ENCODE data around the gene SHCBP1L.

Gene SHCBP1L

GRCh38 chr1:182886985-182887384, 66.0 kb downstream of the SHCBP1L start:
- Histone ChIP-seq H3K27me3 (ENCODE audit: low read depth, low read length) (no peaks in the 10 kb centered on the region), H3K4me3 (ENCODE audit: low read depth in 1 of 2, low read length in 2 of 2) (no peak overlapping the region), H3K4me1 (ENCODE audit: control insufficient read depth in 1 of 2, insufficient read depth in 2 of 2, low read length in 2 of 2) (peaks cover 0 to 5% of the 10 kb centered on the region in 2 donors), H3K27ac (ENCODE audit: low read length) (no peak overlapping the region), H3K9me3 (ENCODE audit: control insufficient read depth in 1 of 2, low read length in 2 of 2) (no peaks in the 10 kb centered on the region), H3K36me3 (ENCODE audit: control insufficient read depth in 1 of 2, insufficient read depth in 2 of 2, low read length in 2 of 2) (peaks cover 49 to 67% of the 10 kb centered on the region in 2 donors)

DNA sequence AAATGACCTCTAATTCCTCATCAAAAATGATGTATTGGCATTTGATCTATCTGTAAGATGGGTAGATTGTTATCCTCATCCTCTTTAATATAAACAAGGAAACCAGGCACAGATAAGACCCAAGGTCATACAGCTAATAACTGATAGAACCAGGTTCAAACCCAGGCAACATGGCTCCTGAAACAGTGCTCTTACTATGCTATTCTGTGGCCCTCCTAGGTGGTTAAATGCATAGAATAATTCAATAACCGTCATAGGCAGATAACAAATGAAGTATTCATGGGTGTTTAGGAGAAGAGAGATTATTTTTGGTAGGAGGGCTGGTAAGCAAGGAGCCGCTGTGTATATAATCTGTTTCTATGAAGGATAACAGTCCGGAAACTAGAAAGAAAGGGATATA, 67.4 kb downstream of the SHCBP1L start:
- Histone ChIP-seq H3K36me3 (ENCODE audit: control insufficient read depth in 1 of 2, insufficient read depth in 2 of 2, low read length in 2 of 2) (peaks cover 63 to 75% of the 10 kb centered on the region in 2 donors), H3K9me3 (ENCODE audit: control insufficient read depth in 1 of 2, low read length in 2 of 2) (no peaks in the 10 kb centered on the region), H3K27me3 (ENCODE audit: low read depth, low read length) (no peaks in the 10 kb centered on the region), H3K4me1 (ENCODE audit: control insufficient read depth in 1 of 2, insufficient read depth in 2 of 2, low read length in 2 of 2) (peaks cover 0 to 5% of the 10 kb centered on the region in 2 donors), H3K4me3 (ENCODE audit: low read depth in 1 of 2, low read length in 2 of 2) (no peak overlapping the region), H3K27ac (ENCODE audit: low read length) (no peak overlapping the region)

GRCh38 chr1:182884872-182885271, 68.1 kb downstream of the SHCBP1L start:
- Histone ChIP-seq H3K9me3 (ENCODE audit: control insufficient read depth in 1 of 2, low read length in 2 of 2) (no peaks in the 10 kb centered on the region), H3K27ac (ENCODE audit: low read length) (no peak overlapping the region), H3K4me1 (ENCODE audit: control insufficient read depth in 1 of 2, insufficient read depth in 2 of 2, low read length in 2 of 2) (peaks cover 0 to 5% of the 10 kb centered on the region in 2 donors), H3K36me3 (ENCODE audit: control insufficient read depth in 1 of 2, insufficient read depth in 2 of 2, low read length in 2 of 2) (peaks cover 70 to 83% of the 10 kb centered on the region in 2 donors), H3K27me3 (ENCODE audit: low read depth, low read length) (no peaks in the 10 kb centered on the region), H3K4me3 (ENCODE audit: low read depth in 1 of 2, low read length in 2 of 2) (no peak overlapping the region)

- H3K27me3 ChIP-seq (ENCODE audit: low read depth, low read length) = no peaks in the 10 kb centered on the region
- H3K9me3 ChIP-seq (ENCODE audit: control insufficient read depth in 1 of 2, low read length in 2 of 2) = no peaks in the 10 kb centered on the region
- no peak overlapping the region for H3K4me3 ChIP-seq (ENCODE audit: low read depth in 1 of 2, low read length in 2 of 2)
- no peak overlapping the region for H3K27ac ChIP-seq (ENCODE audit: low read length)
- H3K36me3 ChIP-seq (ENCODE audit: control insufficient read depth in 1 of 2, insufficient read depth in 2 of 2, low read length in 2 of 2) = peaks cover 93 to 99% of the 10 kb centered on the region in 2 donors
- H3K4me1 ChIP-seq (ENCODE audit: control insufficient read depth in 1 of 2, insufficient read depth in 2 of 2, low read length in 2 of 2) = no peaks in the 10 kb centered on the region
Measured at GRCh38 chr1:182877842-182878241, 75.1 kb downstream of the SHCBP1L start.

DNA sequence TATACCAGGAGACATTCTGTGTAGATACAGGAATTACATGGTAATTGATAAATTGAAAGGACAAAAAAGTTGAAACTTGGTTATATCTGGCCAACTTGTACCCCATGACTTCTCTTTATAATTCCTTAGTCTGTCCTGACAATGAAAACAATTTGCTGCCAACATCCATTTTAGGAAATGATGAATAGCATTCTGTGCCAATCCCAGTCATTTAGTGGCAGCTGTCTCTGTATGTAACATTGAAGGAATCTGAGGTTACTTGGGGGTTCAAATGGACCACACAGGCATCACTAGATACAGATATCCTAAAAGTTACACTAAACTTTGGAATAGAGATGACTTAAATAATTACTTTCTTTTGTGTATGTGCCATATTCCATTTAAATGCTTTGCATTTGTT, 75.6 kb downstream of the SHCBP1L start:
- Histone ChIP-seq H3K27me3 (ENCODE audit: low read depth, low read length) (no peaks in the 10 kb centered on the region), H3K4me1 (ENCODE audit: control insufficient read depth in 1 of 2, insufficient read depth in 2 of 2, low read length in 2 of 2) (no peaks in the 10 kb centered on the region), H3K27ac (ENCODE audit: low read length) (no peak overlapping the region), H3K4me3 (ENCODE audit: low read depth in 1 of 2, low read length in 2 of 2) (no peak overlapping the region), H3K9me3 (ENCODE audit: control insufficient read depth in 1 of 2, low read length in 2 of 2) (no peaks in the 10 kb centered on the region), H3K36me3 (ENCODE audit: control insufficient read depth in 1 of 2, insufficient read depth in 2 of 2, low read length in 2 of 2) (peaks cover 93 to 99% of the 10 kb centered on the region in 2 donors)

- H3K36me3 ChIP-seq (ENCODE audit: control insufficient read depth in 1 of 2, insufficient read depth in 2 of 2, low read length in 2 of 2) = peaks cover 86 to 88% of the 10 kb centered on the region in 2 donors
- no peaks in the 10 kb centered on the region for H3K9me3 ChIP-seq (ENCODE audit: control insufficient read depth in 1 of 2, low read length in 2 of 2)
- no peak overlapping the region for H3K4me3 ChIP-seq (ENCODE audit: low read depth in 1 of 2, low read length in 2 of 2)
- no peaks in the 10 kb centered on the region for H3K4me1 ChIP-seq (ENCODE audit: control insufficient read depth in 1 of 2, insufficient read depth in 2 of 2, low read length in 2 of 2)
- no peak overlapping the region for H3K27ac ChIP-seq (ENCODE audit: low read length)
- H3K27me3 ChIP-seq (ENCODE audit: low read depth, low read length) = no peaks in the 10 kb centered on the region
Measured at GRCh38 chr1:182875889-182876288, 77.1 kb downstream of the SHCBP1L start.

GRCh38 chr1:182872881-182873280, 80.1 kb downstream of the SHCBP1L start:
- H3K27me3 ChIP-seq (ENCODE audit: low read depth, low read length) = no peaks in the 10 kb centered on the region
- H3K9me3 ChIP-seq (ENCODE audit: control insufficient read depth in 1 of 2, low read length in 2 of 2) = no peaks in the 10 kb centered on the region

GRCh38 chr1:182869241-182869666, 83.7 kb downstream of the SHCBP1L start:
- H3K27ac ChIP-seq (ENCODE audit: low read length) = no peak overlapping the region
- no peaks in the 10 kb centered on the region for H3K9me3 ChIP-seq (ENCODE audit: control insufficient read depth in 1 of 2, low read length in 2 of 2)
- no peaks in the 10 kb centered on the region for H3K4me1 ChIP-seq (ENCODE audit: control insufficient read depth in 1 of 2, insufficient read depth in 2 of 2, low read length in 2 of 2)
- peaks cover 81 to 83% of the 10 kb centered on the region in 2 donors for H3K36me3 ChIP-seq (ENCODE audit: control insufficient read depth in 1 of 2, insufficient read depth in 2 of 2, low read length in 2 of 2)
- no peaks in the 10 kb centered on the region for H3K27me3 ChIP-seq (ENCODE audit: low read depth, low read length)
- no peak overlapping the region for H3K4me3 ChIP-seq (ENCODE audit: low read depth in 1 of 2, low read length in 2 of 2)

More at GRCh38 chr1:182872881-182873280, 80.1 kb downstream of the SHCBP1L start:
- peaks cover 81 to 83% of the 10 kb centered on the region in 2 donors for H3K36me3 ChIP-seq (ENCODE audit: control insufficient read depth in 1 of 2, insufficient read depth in 2 of 2, low read length in 2 of 2)
- H3K4me3 ChIP-seq (ENCODE audit: low read depth in 1 of 2, low read length in 2 of 2) = no peak overlapping the region
- no peak overlapping the region for H3K27ac ChIP-seq (ENCODE audit: low read length)
- no peaks in the 10 kb centered on the region for H3K4me1 ChIP-seq (ENCODE audit: control insufficient read depth in 1 of 2, insufficient read depth in 2 of 2, low read length in 2 of 2)

DNA sequence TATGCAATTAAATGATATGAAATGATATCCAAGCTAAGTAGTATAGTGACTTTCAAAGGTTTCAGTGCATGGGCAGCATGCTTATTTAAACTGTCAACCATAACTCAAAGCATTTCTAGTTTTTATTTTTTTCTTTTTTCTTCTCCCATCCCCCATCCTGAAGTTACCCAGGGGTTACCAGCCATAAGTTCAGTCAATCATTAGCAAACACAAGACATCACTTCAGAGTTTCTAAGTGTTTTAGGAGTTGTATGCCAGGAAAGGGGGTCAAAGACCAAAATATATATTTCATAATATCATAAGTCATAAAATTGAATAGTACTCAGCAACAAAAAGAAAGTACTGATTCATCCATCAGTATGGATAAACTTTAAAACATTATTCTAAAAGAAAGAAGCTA, 85.1 kb downstream of the SHCBP1L start:
- no peaks in the 10 kb centered on the region for H3K9me3 ChIP-seq (ENCODE audit: control insufficient read depth in 1 of 2, low read length in 2 of 2)
- no peak overlapping the region for H3K4me3 ChIP-seq (ENCODE audit: low read depth in 1 of 2, low read length in 2 of 2)
- no peaks in the 10 kb centered on the region for H3K4me1 ChIP-seq (ENCODE audit: control insufficient read depth in 1 of 2, insufficient read depth in 2 of 2, low read length in 2 of 2)
- H3K36me3 ChIP-seq (ENCODE audit: control insufficient read depth in 1 of 2, insufficient read depth in 2 of 2, low read length in 2 of 2) = peaks cover 76 to 77% of the 10 kb centered on the region in 2 donors
- no peaks in the 10 kb centered on the region for H3K27me3 ChIP-seq (ENCODE audit: low read depth, low read length)
- no peak overlapping the region for H3K27ac ChIP-seq (ENCODE audit: low read length)

DNA sequence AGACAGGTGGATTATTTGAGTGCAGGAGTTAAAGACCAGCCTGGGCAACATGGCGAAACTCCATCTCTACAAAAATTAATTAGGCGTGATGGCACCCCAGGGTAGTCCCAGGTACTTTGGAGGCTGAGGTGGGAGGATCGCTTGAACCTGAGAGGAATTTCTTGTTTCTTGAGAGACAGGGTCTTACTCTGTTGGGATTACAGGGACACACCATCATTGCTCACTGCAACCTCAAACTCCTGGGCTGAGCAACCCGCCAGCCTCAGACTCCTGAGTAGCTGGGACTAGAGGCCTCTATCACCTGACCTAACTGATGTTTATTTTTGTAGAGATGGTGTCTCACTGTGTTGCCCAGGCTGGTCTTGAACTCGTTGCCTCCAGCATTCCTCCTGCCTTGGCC, 89.0 kb downstream of the SHCBP1L start:
- H3K4me1 ChIP-seq (ENCODE audit: control insufficient read depth in 1 of 2, insufficient read depth in 2 of 2, low read length in 2 of 2) = no peaks in the 10 kb centered on the region
- no peak overlapping the region for H3K4me3 ChIP-seq (ENCODE audit: low read depth in 1 of 2, low read length in 2 of 2)
- H3K36me3 ChIP-seq (ENCODE audit: control insufficient read depth in 1 of 2, insufficient read depth in 2 of 2, low read length in 2 of 2) = peaks cover 84 to 91% of the 10 kb centered on the region in 2 donors
- no peaks in the 10 kb centered on the region for H3K27me3 ChIP-seq (ENCODE audit: low read depth, low read length)
- H3K27ac ChIP-seq (ENCODE audit: low read length) = no peak overlapping the region
- H3K9me3 ChIP-seq (ENCODE audit: control insufficient read depth in 1 of 2, low read length in 2 of 2) = no peaks in the 10 kb centered on the region

- Histone ChIP-seq H3K4me3 (ENCODE audit: low read depth in 1 of 2, low read length in 2 of 2) (no peak overlapping the region), H3K36me3 (ENCODE audit: control insufficient read depth in 1 of 2, insufficient read depth in 2 of 2, low read length in 2 of 2) (peaks cover 87 to 94% of the 10 kb centered on the region in 2 donors), H3K27me3 (ENCODE audit: low read depth, low read length) (no peaks in the 10 kb centered on the region), H3K9me3 (ENCODE audit: control insufficient read depth in 1 of 2, low read length in 2 of 2) (no peaks in the 10 kb centered on the region), H3K27ac (ENCODE audit: low read length) (no peak overlapping the region), H3K4me1 (ENCODE audit: control insufficient read depth in 1 of 2, insufficient read depth in 2 of 2, low read length in 2 of 2) (no peaks in the 10 kb centered on the region)
Measured at GRCh38 chr1:182862827-182863226, 90.1 kb downstream of the SHCBP1L start.

GRCh38 chr1:182861994-182862393, 91.0 kb downstream of the SHCBP1L start:
- H3K9me3 ChIP-seq (ENCODE audit: control insufficient read depth in 1 of 2, low read length in 2 of 2) = no peaks in the 10 kb centered on the region
- peaks cover 87 to 88% of the 10 kb centered on the region in 2 donors for H3K36me3 ChIP-seq (ENCODE audit: control insufficient read depth in 1 of 2, insufficient read depth in 2 of 2, low read length in 2 of 2)
- no peak overlapping the region for H3K27ac ChIP-seq (ENCODE audit: low read length)
- no peak overlapping the region for H3K4me3 ChIP-seq (ENCODE audit: low read depth in 1 of 2, low read length in 2 of 2)
- no peaks in the 10 kb centered on the region for H3K27me3 ChIP-seq (ENCODE audit: low read depth, low read length)
- no peaks in the 10 kb centered on the region for H3K4me1 ChIP-seq (ENCODE audit: control insufficient read depth in 1 of 2, insufficient read depth in 2 of 2, low read length in 2 of 2)

Measured in muscle layer of duodenum (tissue), 2 donors.